Testis (tissue), 2 donors: ENCODE measurements around the gene CLSTN1.

Experiments
- POLR2A ChIP-seq: fragments of 450-650 bp; IDR thresholded peaks from one replicate; pipeline ENCODE4 v1.6.1; 2017; ENCODE audit warnings: antibody characterized with exemption, mild to moderate bottlenecking, moderate library complexity
- TF ChIP-seq, protein P1 (sequence below), 3 experiments: fragments of 450-650 bp in 2 of 3; fragments of 200-600 bp in 1 of 3; sonication (generic) in 1 of 3; IDR thresholded peaks; one replicate each; pipeline ENCODE4 v1.5.1; 2016 to 2019; ENCODE audit warnings: antibody characterized with exemption in 3 of 3, mild to moderate bottlenecking in 2 of 3, moderate library complexity in 1 of 3

DNA sequence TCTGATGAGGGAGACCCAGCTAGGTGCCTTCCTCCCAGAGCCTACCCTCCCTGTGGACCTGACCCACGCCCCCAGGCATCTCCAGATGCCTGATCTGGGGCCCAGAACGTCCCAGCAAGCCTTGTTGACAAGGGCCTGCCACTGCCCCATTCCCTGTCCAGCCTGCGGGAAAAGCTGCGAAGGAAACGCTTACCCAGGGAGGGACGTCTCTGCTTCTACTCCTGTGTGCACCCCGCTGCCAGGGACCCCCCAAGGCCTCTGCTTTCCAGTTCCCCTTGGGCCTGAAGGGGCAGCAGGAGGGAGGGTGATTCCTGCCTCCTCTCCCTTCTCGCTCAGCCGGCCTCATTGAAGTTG lies 11.6 kb upstream of the CLSTN1 start:
- TF ChIP-seq, protein P1, sequence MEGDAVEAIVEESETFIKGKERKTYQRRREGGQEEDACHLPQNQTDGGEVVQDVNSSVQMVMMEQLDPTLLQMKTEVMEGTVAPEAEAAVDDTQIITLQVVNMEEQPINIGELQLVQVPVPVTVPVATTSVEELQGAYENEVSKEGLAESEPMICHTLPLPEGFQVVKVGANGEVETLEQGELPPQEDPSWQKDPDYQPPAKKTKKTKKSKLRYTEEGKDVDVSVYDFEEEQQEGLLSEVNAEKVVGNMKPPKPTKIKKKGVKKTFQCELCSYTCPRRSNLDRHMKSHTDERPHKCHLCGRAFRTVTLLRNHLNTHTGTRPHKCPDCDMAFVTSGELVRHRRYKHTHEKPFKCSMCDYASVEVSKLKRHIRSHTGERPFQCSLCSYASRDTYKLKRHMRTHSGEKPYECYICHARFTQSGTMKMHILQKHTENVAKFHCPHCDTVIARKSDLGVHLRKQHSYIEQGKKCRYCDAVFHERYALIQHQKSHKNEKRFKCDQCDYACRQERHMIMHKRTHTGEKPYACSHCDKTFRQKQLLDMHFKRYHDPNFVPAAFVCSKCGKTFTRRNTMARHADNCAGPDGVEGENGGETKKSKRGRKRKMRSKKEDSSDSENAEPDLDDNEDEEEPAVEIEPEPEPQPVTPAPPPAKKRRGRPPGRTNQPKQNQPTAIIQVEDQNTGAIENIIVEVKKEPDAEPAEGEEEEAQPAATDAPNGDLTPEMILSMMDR (IDR thresholded peaks at IDR 0.05) = no peak
- no peak for TF ChIP-seq POLR2A
